ENCODE results near the gene ARID1B.
A peak's percentile ranks its signal among the peaks of the same experiment; 100 is the strongest.

Gene ARID1B

DNA sequence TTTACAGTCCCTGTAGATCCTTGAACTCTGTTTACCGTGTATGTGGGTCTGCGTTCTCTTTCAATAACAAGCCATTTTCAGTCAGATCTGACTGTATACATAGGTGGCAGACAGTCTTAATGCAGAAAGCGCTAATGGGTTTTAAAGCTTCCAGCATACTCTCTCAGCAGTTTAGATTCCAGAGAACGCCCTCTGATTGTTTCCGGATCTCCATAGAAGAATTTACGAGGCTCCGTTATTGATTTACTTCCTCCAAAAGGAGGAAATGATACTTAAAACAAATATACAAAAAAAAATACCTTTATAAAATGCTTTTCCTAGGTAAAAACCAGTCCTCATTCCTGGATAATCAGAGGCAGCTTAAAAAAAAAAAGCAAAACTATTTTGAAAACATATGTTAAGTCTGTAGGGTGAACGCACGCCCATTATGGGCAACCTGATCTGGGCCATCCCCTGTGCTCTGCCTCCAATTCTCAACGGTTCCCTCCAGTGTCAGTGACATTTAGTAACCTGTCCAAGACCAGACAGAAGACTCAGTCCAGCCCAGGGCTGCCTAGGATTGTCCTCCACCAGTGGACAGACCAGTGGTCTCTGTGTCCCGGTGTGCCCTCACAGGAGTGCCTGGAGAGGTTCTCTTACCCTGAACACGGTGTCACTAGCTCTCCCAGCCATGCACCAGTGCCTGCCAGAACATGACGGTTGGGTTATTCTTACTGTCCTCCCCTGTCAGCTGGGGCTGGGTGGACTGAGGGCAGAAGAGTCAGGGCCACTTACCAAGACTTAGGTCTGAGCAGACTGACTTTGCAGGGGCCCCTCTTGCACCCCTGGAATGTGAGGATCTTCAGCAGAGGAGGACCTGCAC is 217.3 kb downstream of the ARID1B start:
- no peaks in the 10 kb centered on the region for H3K27me3 ChIP-seq (ENCODE audit: insufficient read depth, low read length)
- H3K4me3 ChIP-seq (ENCODE audit: low read depth, low read length, poor library complexity, severe bottlenecking) = peak overlapping the region; percentile 37
- H3K9me2 ChIP-seq (ENCODE audit: low read depth, low read length) = no peaks in the 10 kb centered on the region
- peaks cover 50% of the 10 kb centered on the region for H3K4me1 ChIP-seq (ENCODE audit: insufficient read depth, low read length, severe bottlenecking)
- peak overlapping the region; percentile 58 for H3K27ac ChIP-seq (ENCODE audit: low read depth, low read length, poor library complexity, severe bottlenecking)
- no peaks in the 10 kb centered on the region for H3F3A ChIP-seq (ENCODE audit: insufficient read depth, low read length)
- peaks cover 77% of the 10 kb centered on the region for H3K79me2 ChIP-seq (ENCODE audit: insufficient read depth, low read length)
- no peaks in the 10 kb centered on the region for H3K9me3 ChIP-seq (ENCODE audit: low read length)
- no peaks in the 10 kb centered on the region for H4K20me1 ChIP-seq (ENCODE audit: insufficient read depth, low read length)
- no peak for TF ChIP-seq EZH2 (IDR thresholded peaks at IDR 0.05; ENCODE audit: borderline replicate concordance, low read length)
- TF ChIP-seq, protein P1, sequence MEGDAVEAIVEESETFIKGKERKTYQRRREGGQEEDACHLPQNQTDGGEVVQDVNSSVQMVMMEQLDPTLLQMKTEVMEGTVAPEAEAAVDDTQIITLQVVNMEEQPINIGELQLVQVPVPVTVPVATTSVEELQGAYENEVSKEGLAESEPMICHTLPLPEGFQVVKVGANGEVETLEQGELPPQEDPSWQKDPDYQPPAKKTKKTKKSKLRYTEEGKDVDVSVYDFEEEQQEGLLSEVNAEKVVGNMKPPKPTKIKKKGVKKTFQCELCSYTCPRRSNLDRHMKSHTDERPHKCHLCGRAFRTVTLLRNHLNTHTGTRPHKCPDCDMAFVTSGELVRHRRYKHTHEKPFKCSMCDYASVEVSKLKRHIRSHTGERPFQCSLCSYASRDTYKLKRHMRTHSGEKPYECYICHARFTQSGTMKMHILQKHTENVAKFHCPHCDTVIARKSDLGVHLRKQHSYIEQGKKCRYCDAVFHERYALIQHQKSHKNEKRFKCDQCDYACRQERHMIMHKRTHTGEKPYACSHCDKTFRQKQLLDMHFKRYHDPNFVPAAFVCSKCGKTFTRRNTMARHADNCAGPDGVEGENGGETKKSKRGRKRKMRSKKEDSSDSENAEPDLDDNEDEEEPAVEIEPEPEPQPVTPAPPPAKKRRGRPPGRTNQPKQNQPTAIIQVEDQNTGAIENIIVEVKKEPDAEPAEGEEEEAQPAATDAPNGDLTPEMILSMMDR (IDR thresholded peaks at IDR 0.05; ENCODE audit: low read length) = no peak
- H3K4me2 ChIP-seq (ENCODE audit: low read length) = peak overlapping the region; percentile 60
- no peak overlapping the region for H2AFZ ChIP-seq (ENCODE audit: low read length)
- peak overlapping the region; percentile 25; the same call in 1 of the 2 replicates for H3K9ac ChIP-seq (ENCODE audit: low read length)
- H3K36me3 ChIP-seq (ENCODE audit: insufficient read depth, low read length) = no peaks in the 10 kb centered on the region

GRCh38 chr6:156995502-156995901 is 218.3 kb downstream of the ARID1B start:
- H3K27ac ChIP-seq (ENCODE audit: low read depth, low read length, poor library complexity, severe bottlenecking) = no peak overlapping the region
- peaks cover 45% of the 10 kb centered on the region for H3K4me1 ChIP-seq (ENCODE audit: insufficient read depth, low read length, severe bottlenecking)
- no peaks in the 10 kb centered on the region for H3K9me2 ChIP-seq (ENCODE audit: low read depth, low read length)
- no peak overlapping the region for H3K4me2 ChIP-seq (ENCODE audit: low read length)
- no peak overlapping the region for H3K9ac ChIP-seq (ENCODE audit: low read length)
- no peak for TF ChIP-seq EZH2 (IDR thresholded peaks at IDR 0.05; ENCODE audit: borderline replicate concordance, low read length)
- TF ChIP-seq, protein P1 (IDR thresholded peaks at IDR 0.05; ENCODE audit: low read length) = no peak
- no peak overlapping the region for H2AFZ ChIP-seq (ENCODE audit: low read length)
- no peak overlapping the region for H3K4me3 ChIP-seq (ENCODE audit: low read depth, low read length, poor library complexity, severe bottlenecking)
- H3F3A ChIP-seq (ENCODE audit: insufficient read depth, low read length) = no peaks in the 10 kb centered on the region
- H3K36me3 ChIP-seq (ENCODE audit: insufficient read depth, low read length) = no peaks in the 10 kb centered on the region
- no peaks in the 10 kb centered on the region for H4K20me1 ChIP-seq (ENCODE audit: insufficient read depth, low read length)
- no peaks in the 10 kb centered on the region for H3K27me3 ChIP-seq (ENCODE audit: insufficient read depth, low read length)
- no peaks in the 10 kb centered on the region for H3K9me3 ChIP-seq (ENCODE audit: low read length)
- peaks cover 76% of the 10 kb centered on the region for H3K79me2 ChIP-seq (ENCODE audit: insufficient read depth, low read length)

- no peak overlapping the region for H2AFZ ChIP-seq (ENCODE audit: low read length)
- H3K9me2 ChIP-seq (ENCODE audit: low read depth, low read length) = no peaks in the 10 kb centered on the region
- TF ChIP-seq, protein P1 (IDR thresholded peaks at IDR 0.05; ENCODE audit: low read length) = no peak
- TF ChIP-seq EZH2 (IDR thresholded peaks at IDR 0.05; ENCODE audit: borderline replicate concordance, low read length) = no peak
- H3K9ac ChIP-seq (ENCODE audit: low read length) = no peak overlapping the region
- H4K20me1 ChIP-seq (ENCODE audit: insufficient read depth, low read length) = no peaks in the 10 kb centered on the region
- no peaks in the 10 kb centered on the region for H3F3A ChIP-seq (ENCODE audit: insufficient read depth, low read length)
- H3K4me1 ChIP-seq (ENCODE audit: insufficient read depth, low read length, severe bottlenecking) = peaks cover 37% of the 10 kb centered on the region
- no peaks in the 10 kb centered on the region for H3K9me3 ChIP-seq (ENCODE audit: low read length)
- H3K4me3 ChIP-seq (ENCODE audit: low read depth, low read length, poor library complexity, severe bottlenecking) = no peak overlapping the region
- no peaks in the 10 kb centered on the region for H3K27me3 ChIP-seq (ENCODE audit: insufficient read depth, low read length)
- no peaks in the 10 kb centered on the region for H3K36me3 ChIP-seq (ENCODE audit: insufficient read depth, low read length)
- H3K4me2 ChIP-seq (ENCODE audit: low read length) = no peak overlapping the region
- H3K79me2 ChIP-seq (ENCODE audit: insufficient read depth, low read length) = peaks cover 71% of the 10 kb centered on the region
- H3K27ac ChIP-seq (ENCODE audit: low read depth, low read length, poor library complexity, severe bottlenecking) = no peak overlapping the region
Observed at GRCh38 chr6:156996265-156996664, 219.1 kb downstream of the ARID1B start.

All from OCI-LY1 (cell line).